ENCODE measurements around the gene DLL1.
"Not testable (repeated sequence)": the region's sequence is repeated elsewhere in the genome, so short reads cannot be mapped to it uniquely, and the experiment has no call there.

The DLL1 gene

GRCh38 chr6:170290296-170291128 lies at the start of gene DLL1:
Gene DLL1, minus strand, starts transcription at chr6:170291078. Its CDS starts 939 bp downstream, at chr6:170290139.
- Histone ChIP-seq H3K4me1 (ENCODE audit: control insufficient read depth, insufficient read depth, low read length, unreplicated experiment) (no peaks in the 10 kb centered on the region), H3K27ac (ENCODE audit: low read depth, low read length) (no peak within 1 kb of the TSS), H2AFZ (ENCODE audit: low read length, unreplicated experiment) (peak within 1 kb of the TSS; percentile 7), H3K27me3 (ENCODE audit: insufficient read depth, low read length) (peaks cover 70% of the 10 kb centered on the region), H3K79me2 (ENCODE audit: control insufficient read depth, insufficient read depth, low read length, unreplicated experiment) (no peaks in the 10 kb centered on the region), H3K4me3 (ENCODE audit: low read depth, low read length) (peak within 1 kb of the TSS; percentile 77), H3K36me3 (ENCODE audit: insufficient read depth, low read length) (no peaks in the 10 kb centered on the region)

GRCh38 chr6:170335199-170335598 lies 44.3 kb upstream of the DLL1 start:
- H3K36me3 ChIP-seq (ENCODE audit: insufficient read depth, low read length), result peaks cover 24% of the 10 kb centered on the region; the same call in 1 of the 2 replicates
- H3K4me3 ChIP-seq (ENCODE audit: low read depth, low read length); H3K4me1 ChIP-seq (ENCODE audit: control insufficient read depth, insufficient read depth, low read length, unreplicated experiment): not testable (repeated sequence)

GRCh38 chr6:170329321-170329720 lies 38.4 kb upstream of the DLL1 start:
- H3K79me2 ChIP-seq (ENCODE audit: control insufficient read depth, insufficient read depth, low read length, unreplicated experiment), result peaks cover 4% of the 10 kb centered on the region
- H3K36me3 ChIP-seq (ENCODE audit: insufficient read depth, low read length), result peaks cover 32% of the 10 kb centered on the region
- no peaks in the 10 kb centered on the region for H3K4me1 ChIP-seq (ENCODE audit: control insufficient read depth, insufficient read depth, low read length, unreplicated experiment)

More at GRCh38 chr6:170335199-170335598, 44.3 kb upstream of the DLL1 start:
- H2AFZ ChIP-seq (ENCODE audit: low read length, unreplicated experiment); H3K27ac ChIP-seq (ENCODE audit: low read depth, low read length); H3K27me3 ChIP-seq (ENCODE audit: insufficient read depth, low read length): not testable (repeated sequence)
- peaks cover 14% of the 10 kb centered on the region for H3K79me2 ChIP-seq (ENCODE audit: control insufficient read depth, insufficient read depth, low read length, unreplicated experiment)

GRCh38 chr6:170317718-170318117 lies 26.8 kb upstream of the DLL1 start:
- Histone ChIP-seq H2AFZ (ENCODE audit: low read length, unreplicated experiment) (no peak overlapping the region), H3K27ac (ENCODE audit: low read depth, low read length) (no peak overlapping the region), H3K36me3 (ENCODE audit: insufficient read depth, low read length) (peaks cover 19% of the 10 kb centered on the region)

More at GRCh38 chr6:170329321-170329720, 38.4 kb upstream of the DLL1 start:
- no peak overlapping the region for H2AFZ ChIP-seq (ENCODE audit: low read length, unreplicated experiment)
- no peak overlapping the region for H3K4me3 ChIP-seq (ENCODE audit: low read depth, low read length)
- H3K27ac ChIP-seq (ENCODE audit: low read depth, low read length), result no peak overlapping the region
- no peaks in the 10 kb centered on the region for H3K27me3 ChIP-seq (ENCODE audit: insufficient read depth, low read length)

GRCh38 chr6:170317076-170317475 lies 26.2 kb upstream of the DLL1 start:
- H3K4me1 ChIP-seq (ENCODE audit: control insufficient read depth, insufficient read depth, low read length, unreplicated experiment), result no peaks in the 10 kb centered on the region
- H2AFZ ChIP-seq (ENCODE audit: low read length, unreplicated experiment), result no peak overlapping the region
- no peak overlapping the region for H3K4me3 ChIP-seq (ENCODE audit: low read depth, low read length)
- no peak overlapping the region for H3K27ac ChIP-seq (ENCODE audit: low read depth, low read length)
- peaks cover 17% of the 10 kb centered on the region for H3K36me3 ChIP-seq (ENCODE audit: insufficient read depth, low read length)
- H3K27me3 ChIP-seq (ENCODE audit: insufficient read depth, low read length), result no peaks in the 10 kb centered on the region
- peaks cover 60% of the 10 kb centered on the region for H3K79me2 ChIP-seq (ENCODE audit: control insufficient read depth, insufficient read depth, low read length, unreplicated experiment)

More at GRCh38 chr6:170317718-170318117, 26.8 kb upstream of the DLL1 start:
- Histone ChIP-seq H3K79me2 (ENCODE audit: control insufficient read depth, insufficient read depth, low read length, unreplicated experiment) (peaks cover 55% of the 10 kb centered on the region), H3K4me3 (ENCODE audit: low read depth, low read length) (no peak overlapping the region), H3K4me1 (ENCODE audit: control insufficient read depth, insufficient read depth, low read length, unreplicated experiment) (no peaks in the 10 kb centered on the region), H3K27me3 (ENCODE audit: insufficient read depth, low read length) (no peaks in the 10 kb centered on the region)

- Histone ChIP-seq H3K79me2 (ENCODE audit: control insufficient read depth, insufficient read depth, low read length, unreplicated experiment) (peaks cover 67% of the 10 kb centered on the region), H3K27ac (ENCODE audit: low read depth, low read length) (no peak overlapping the region), H2AFZ (ENCODE audit: low read length, unreplicated experiment) (no peak overlapping the region), H3K27me3 (ENCODE audit: insufficient read depth, low read length) (no peaks in the 10 kb centered on the region), H3K4me3 (ENCODE audit: low read depth, low read length) (no peak overlapping the region), H3K4me1 (ENCODE audit: control insufficient read depth, insufficient read depth, low read length, unreplicated experiment) (no peaks in the 10 kb centered on the region), H3K36me3 (ENCODE audit: insufficient read depth, low read length) (peaks cover 14% of the 10 kb centered on the region)
These were observed 25.2 kb upstream of the DLL1 start for GRCh38 chr6:170316071-170316470.

GRCh38 chr6:170314983-170315382 lies 24.1 kb upstream of the DLL1 start:
- H3K79me2 ChIP-seq (ENCODE audit: control insufficient read depth, insufficient read depth, low read length, unreplicated experiment), result peaks cover 74% of the 10 kb centered on the region
- H3K36me3 ChIP-seq (ENCODE audit: insufficient read depth, low read length), result peaks cover 14% of the 10 kb centered on the region
- no peaks in the 10 kb centered on the region for H3K27me3 ChIP-seq (ENCODE audit: insufficient read depth, low read length)
- H3K27ac ChIP-seq (ENCODE audit: low read depth, low read length), result no peak overlapping the region
- no peaks in the 10 kb centered on the region for H3K4me1 ChIP-seq (ENCODE audit: control insufficient read depth, insufficient read depth, low read length, unreplicated experiment)
- H2AFZ ChIP-seq (ENCODE audit: low read length, unreplicated experiment), result no peak overlapping the region
- no peak overlapping the region for H3K4me3 ChIP-seq (ENCODE audit: low read depth, low read length)

- H3K4me3 ChIP-seq (ENCODE audit: low read depth, low read length), result no peak overlapping the region
- no peak overlapping the region for H3K27ac ChIP-seq (ENCODE audit: low read depth, low read length)
- H2AFZ ChIP-seq (ENCODE audit: low read length, unreplicated experiment), result no peak overlapping the region
- H3K4me1 ChIP-seq (ENCODE audit: control insufficient read depth, insufficient read depth, low read length, unreplicated experiment), result peaks cover 4% of the 10 kb centered on the region
- peaks cover 14% of the 10 kb centered on the region for H3K36me3 ChIP-seq (ENCODE audit: insufficient read depth, low read length)
- H3K79me2 ChIP-seq (ENCODE audit: control insufficient read depth, insufficient read depth, low read length, unreplicated experiment), result peaks cover 78% of the 10 kb centered on the region
- H3K27me3 ChIP-seq (ENCODE audit: insufficient read depth, low read length), result no peaks in the 10 kb centered on the region
These were observed 22.9 kb upstream of the DLL1 start for GRCh38 chr6:170313716-170314295.

GRCh38 chr6:170312876-170313275 lies 22.0 kb upstream of the DLL1 start:
- H2AFZ ChIP-seq (ENCODE audit: low read length, unreplicated experiment), result no peak overlapping the region
- H3K36me3 ChIP-seq (ENCODE audit: insufficient read depth, low read length), result peaks cover 9% of the 10 kb centered on the region; the same call in 1 of the 2 replicates
- H3K27me3 ChIP-seq (ENCODE audit: insufficient read depth, low read length), result no peaks in the 10 kb centered on the region
- H3K4me1 ChIP-seq (ENCODE audit: control insufficient read depth, insufficient read depth, low read length, unreplicated experiment), result peaks cover 13% of the 10 kb centered on the region
- H3K79me2 ChIP-seq (ENCODE audit: control insufficient read depth, insufficient read depth, low read length, unreplicated experiment), result peaks cover 86% of the 10 kb centered on the region
- no peak overlapping the region for H3K4me3 ChIP-seq (ENCODE audit: low read depth, low read length)
- H3K27ac ChIP-seq (ENCODE audit: low read depth, low read length), result no peak overlapping the region

- H3K36me3 ChIP-seq (ENCODE audit: insufficient read depth, low read length), result no peaks in the 10 kb centered on the region
- no peak overlapping the region for H2AFZ ChIP-seq (ENCODE audit: low read length, unreplicated experiment)
- H3K79me2 ChIP-seq (ENCODE audit: control insufficient read depth, insufficient read depth, low read length, unreplicated experiment), result peaks cover 89% of the 10 kb centered on the region
- H3K27me3 ChIP-seq (ENCODE audit: insufficient read depth, low read length), result no peaks in the 10 kb centered on the region
- peaks cover 17% of the 10 kb centered on the region for H3K4me1 ChIP-seq (ENCODE audit: control insufficient read depth, insufficient read depth, low read length, unreplicated experiment)
- H3K27ac ChIP-seq (ENCODE audit: low read depth, low read length), result no peak overlapping the region
- H3K4me3 ChIP-seq (ENCODE audit: low read depth, low read length), result no peak overlapping the region
These were observed 20.8 kb upstream of the DLL1 start for GRCh38 chr6:170311696-170312095.

- peaks cover 67% of the 10 kb centered on the region for H3K79me2 ChIP-seq (ENCODE audit: control insufficient read depth, insufficient read depth, low read length, unreplicated experiment)
- no peaks in the 10 kb centered on the region for H3K27me3 ChIP-seq (ENCODE audit: insufficient read depth, low read length)
- H3K4me1 ChIP-seq (ENCODE audit: control insufficient read depth, insufficient read depth, low read length, unreplicated experiment), result peaks cover 21% of the 10 kb centered on the region
These were observed 17.9 kb upstream of the DLL1 start for GRCh38 chr6:170308761-170309160.

More at GRCh38 chr6:170308761-170309160, 17.9 kb upstream of the DLL1 start:
- no peak overlapping the region for H3K27ac ChIP-seq (ENCODE audit: low read depth, low read length)
- H3K36me3 ChIP-seq (ENCODE audit: insufficient read depth, low read length), result no peaks in the 10 kb centered on the region
- peak overlapping the region; percentile 98; the same call in 1 of the 2 replicates for H3K4me3 ChIP-seq (ENCODE audit: low read depth, low read length)
- H2AFZ ChIP-seq (ENCODE audit: low read length, unreplicated experiment), result no peak overlapping the region

Measured in ACC112 (cell line).